CD4-positive, alpha-beta T cell (primary cell): ENCODE measurements around the gene BSCL2. TPM values are rescaled to one million over a fixed set of nuclear protein-coding genes. Genes with fewer than 3 reads are reported as not detected.

ENCODE experiments used
- ATAC-seq: fragments of 200-7000 bp; cut with Tn5 transposase; one replicate; pipeline ENCODE4 v1.10.0; 2022; ENCODE audit warnings: mild to moderate bottlenecking; ENCODE audit not compliant: poor library complexity
- CTCF ChIA-PET: fragments of 350-600 bp; sonication (Branson Sonifier 250); formaldehyde crosslinking; loops from one replicate; lab custom pipeline; 2021; ENCODE audit warnings: antibody characterized with exemption, inconsistent platforms; lab: Charles Lee
- POLR2A ChIA-PET: fragments of 350-600 bp; sonication (Branson Sonifier 250); formaldehyde crosslinking; loops from one replicate; lab custom pipeline; 2021; ENCODE audit warnings: antibody characterized with exemption, inconsistent platforms; lab: Charles Lee
- DNase-seq, 14 experiments: peaks; one replicate each; pipeline ENCODE4 v3.0.0-alpha.2; 2013 to 2020; ENCODE audit warnings: mixed read lengths in 2 of 14
- H3K27ac ChIP-seq, 2 donors: one replicate each; pipeline versions ENCODE4 v1.5.1 to v1.7.0; 2013; ENCODE audit warnings: low read length in 2 of 2, low read depth in 1 of 2, mild to moderate bottlenecking in 1 of 2
- H3K27me3 ChIP-seq, 2 experiments: 1 replicate in 1 of 2; 2 replicates in 1 of 2; pipeline versions ENCODE4 v1.6.1 to v1.7.0; 2013; ENCODE audit warnings: low read length in 2 of 2, control low read depth in 1 of 2, mild to moderate bottlenecking in 1 of 2, moderate library complexity in 1 of 2; ENCODE audit not compliant: insufficient read depth in 2 of 2, control insufficient read depth in 1 of 2
- H3K36me3 ChIP-seq: one replicate; pipeline ENCODE4 v1.6.1; 2013; ENCODE audit warnings: low read length, control low read depth; ENCODE audit not compliant: insufficient read depth
- H3K4me1 ChIP-seq: one replicate; pipeline ENCODE4 v1.6.1; 2013; ENCODE audit warnings: low read length, control low read depth; ENCODE audit not compliant: insufficient read depth
- H3K4me3 ChIP-seq: one replicate; pipeline ENCODE4 v1.5.1; 2013; ENCODE audit warnings: mild to moderate bottlenecking, low read length, moderate library complexity
- H3K9me3 ChIP-seq, 2 experiments: 1 replicate in 1 of 2; 2 replicates in 1 of 2; pipeline versions ENCODE4 v1.6.1 to v1.7.0; 2013; ENCODE audit warnings: low read length in 2 of 2, mild to moderate bottlenecking in 2 of 2, control low read depth in 1 of 2, moderate library complexity in 1 of 2; ENCODE audit not compliant: control insufficient read depth in 1 of 2, insufficient read depth in 1 of 2
- H3K27ac Mint-ChIP-seq: one replicate; pipeline ENCODE4 v1.8.0; 2020; ENCODE audit warnings: mixed read lengths
- H3K27me3 Mint-ChIP-seq: one replicate; pipeline ENCODE4 v1.8.0; 2021; ENCODE audit warnings: mixed read lengths
- H3K36me3 Mint-ChIP-seq: one replicate; pipeline ENCODE4 v1.8.0; 2021; ENCODE audit warnings: low read depth, mixed read lengths
- H3K4me1 Mint-ChIP-seq: one replicate; pipeline ENCODE4 v1.8.0; 2021; ENCODE audit warnings: low read depth, mixed read lengths
- H3K4me3 Mint-ChIP-seq: one replicate; pipeline ENCODE4 v1.8.0; 2020; ENCODE audit warnings: mild to moderate bottlenecking, mixed read lengths
- H3K9me3 Mint-ChIP-seq: one replicate; pipeline ENCODE4 v1.8.0; 2020; ENCODE audit warnings: mixed read lengths
- intact Hi-C, 2 experiments: fragments of 100-400 bp; cut with DNase I in 1 of 2; cut with micrococcal nuclease in 1 of 2; formaldehyde crosslinking; loops; one replicate each; pipeline versions ENCODE4 v1.15.1 to v1.9.0; 2023 to 2025; cut with DNase I, micrococcal nuclease
- total RNA-seq, 174 experiments: library from RNA in 2 of 174; stranded (reverse) in 2 of 174; gene quantifications; one replicate each; pipeline ENCODE4 v1.2.3 and lab custom pipeline; 2021 to 2026
- TF ChIP-seq, protein P1 (sequence below): fragments of 200-600 bp; IDR thresholded peaks from one replicate; pipeline ENCODE4 v1.8.0; 2022; ENCODE audit warnings: antibody characterized with exemption, mild to moderate bottlenecking

Gene BSCL2
- total RNA-seq, 2 experiments from 2014 or later = 17.1 to 20.0 TPM

DNA sequence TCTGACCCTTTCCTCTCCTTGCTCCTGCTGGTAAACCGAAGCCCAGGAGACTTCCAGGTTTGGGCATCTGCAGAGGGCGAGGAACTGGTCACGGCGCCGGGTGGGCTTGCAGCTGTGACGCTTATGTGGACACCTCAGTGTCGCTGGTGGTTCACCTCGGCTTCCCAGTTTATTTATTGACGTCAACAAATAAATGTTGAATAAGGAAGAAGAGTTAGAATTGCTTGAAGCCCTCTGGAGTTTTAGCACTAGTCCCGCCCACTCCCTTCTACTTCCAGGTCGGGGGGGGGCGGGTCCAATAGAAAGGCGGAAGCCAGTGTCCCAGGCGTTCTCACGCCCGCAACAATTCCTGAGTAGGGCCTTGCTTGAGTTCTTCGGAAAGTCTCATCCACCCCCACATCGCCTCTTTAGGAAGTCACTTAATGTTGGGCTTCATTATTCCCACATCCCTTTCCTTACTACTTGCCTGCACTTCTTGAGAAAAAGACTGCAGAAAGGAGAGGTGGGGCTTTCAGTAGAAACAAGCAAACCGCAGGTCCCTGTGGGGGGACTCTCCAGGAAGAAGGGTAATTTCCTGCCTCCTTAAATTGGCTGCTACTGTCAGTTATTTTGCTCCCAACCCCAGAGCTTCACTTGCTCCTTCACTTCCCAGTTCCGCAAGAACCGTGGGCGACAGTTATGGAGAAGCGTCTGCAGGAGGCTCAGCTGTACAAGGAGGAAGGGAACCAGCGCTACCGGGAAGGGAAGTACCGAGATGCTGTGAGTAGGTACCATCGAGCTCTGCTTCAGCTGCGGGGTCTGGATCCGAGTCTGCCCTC lies 21.2 kb upstream of the BSCL2 start, which contains the start of gene TTC9C:
Gene TTC9C (plus strand): TSS at position 316 of the 818 bp plus-strand sequence. CDS start 363 bp downstream, at position 679.
- H3K27ac ChIP-seq = peak within 1 kb of the TSS; percentile 93 to 97
- no peaks in the 10 kb centered on the region for H3K9me3 ChIP-seq
- H3K9me3 Mint-ChIP-seq = no peaks in the 10 kb centered on the region
- POLR2A ChIA-PET = interaction anchor here (0.6 to 7.9 kb wide), 37 partner anchors 18 to 1589 kb away, joined by 3 to 228 read pairs (median 12); partner anchors contain the start of genes B3GAT3, BSCL2, C11orf98 and CSKMT
- H3K4me1 Mint-ChIP-seq = peaks cover 69% of the 10 kb centered on the region
- H3K4me3 ChIP-seq = peak within 1 kb of the TSS; percentile 65
- peaks cover 25% of the 10 kb centered on the region for H3K36me3 ChIP-seq
- peaks cover 55% of the 10 kb centered on the region for H3K4me1 ChIP-seq
- TF ChIP-seq, protein P1, sequence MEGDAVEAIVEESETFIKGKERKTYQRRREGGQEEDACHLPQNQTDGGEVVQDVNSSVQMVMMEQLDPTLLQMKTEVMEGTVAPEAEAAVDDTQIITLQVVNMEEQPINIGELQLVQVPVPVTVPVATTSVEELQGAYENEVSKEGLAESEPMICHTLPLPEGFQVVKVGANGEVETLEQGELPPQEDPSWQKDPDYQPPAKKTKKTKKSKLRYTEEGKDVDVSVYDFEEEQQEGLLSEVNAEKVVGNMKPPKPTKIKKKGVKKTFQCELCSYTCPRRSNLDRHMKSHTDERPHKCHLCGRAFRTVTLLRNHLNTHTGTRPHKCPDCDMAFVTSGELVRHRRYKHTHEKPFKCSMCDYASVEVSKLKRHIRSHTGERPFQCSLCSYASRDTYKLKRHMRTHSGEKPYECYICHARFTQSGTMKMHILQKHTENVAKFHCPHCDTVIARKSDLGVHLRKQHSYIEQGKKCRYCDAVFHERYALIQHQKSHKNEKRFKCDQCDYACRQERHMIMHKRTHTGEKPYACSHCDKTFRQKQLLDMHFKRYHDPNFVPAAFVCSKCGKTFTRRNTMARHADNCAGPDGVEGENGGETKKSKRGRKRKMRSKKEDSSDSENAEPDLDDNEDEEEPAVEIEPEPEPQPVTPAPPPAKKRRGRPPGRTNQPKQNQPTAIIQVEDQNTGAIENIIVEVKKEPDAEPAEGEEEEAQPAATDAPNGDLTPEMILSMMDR = no peak
- CTCF ChIA-PET = interaction anchor here (0.8 to 8.3 kb wide), 6 partner anchors 11 to 153 kb away, joined by 3 to 44 read pairs (median 8); partner anchors contain the start of genes POLR2G, SLC3A2, TMEM179B and ZBTB3
- peaks cover 73% of the 10 kb centered on the region for H3K36me3 Mint-ChIP-seq
- intact Hi-C loops = loop anchor here (1.0 to 5.0 kb wide), 9 partner anchors 25 to 134 kb away; partner anchors contain the start of genes TAF6L (in 2 of the 2), NXF1 (in 1 of the 2) and ZBTB3 (in 1 of the 2)
- no peaks in the 10 kb centered on the region for H3K27me3 ChIP-seq
- DNase-seq = peak; percentile 70 to 92 (median 81)
- ATAC-seq = peak; percentile 37
- peak within 1 kb of the TSS; percentile 98 for H3K27ac Mint-ChIP-seq
- H3K4me3 Mint-ChIP-seq = peak within 1 kb of the TSS; percentile 93
- H3K27me3 Mint-ChIP-seq = no peaks in the 10 kb centered on the region

GRCh38 chr11:62727872-62728170 lies 20.6 kb upstream of the BSCL2 start:
- ATAC-seq (peak; percentile 56), DNase-seq (peak; percentile 63 to 97 (median 74))
- CTCF ChIA-PET = interaction anchor here (0.7 to 8.3 kb wide), 5 partner anchors 18 to 154 kb away, joined by 3 to 44 read pairs (median 12); partner anchors contain the start of genes SLC3A2, TMEM179B and ZBTB3
- Histone ChIP-seq H3K4me1 (peaks cover 58% of the 10 kb centered on the region), H3K9me3 (no peaks in the 10 kb centered on the region), H3K27me3 (no peaks in the 10 kb centered on the region), H3K4me3 (peak overlapping the region; percentile 65), H3K27ac (peak overlapping the region; percentile 93 to 97), H3K36me3 (peaks cover 25% of the 10 kb centered on the region)
- POLR2A ChIA-PET = interaction anchor here (0.6 to 7.9 kb wide), 50 partner anchors 9 to 1590 kb away, joined by 3 to 228 read pairs (median 6); partner anchors contain the start of genes B3GAT3, BSCL2, C11orf98 and CSKMT
- TF ChIP-seq, protein P1 = no peak
- peak overlapping the region; percentile 93 for H3K4me3 Mint-ChIP-seq
- H3K4me1 Mint-ChIP-seq = peaks cover 69% of the 10 kb centered on the region
- intact Hi-C loops = loop anchor here (1.0 to 5.0 kb wide), 11 partner anchors 19 to 135 kb away; partner anchors contain the start of genes TAF6L (in 2 of the 2), LBHD1 (in 1 of the 2), NXF1 (in 1 of the 2) and ZBTB3 (in 1 of the 2)
- peaks cover 73% of the 10 kb centered on the region for H3K36me3 Mint-ChIP-seq
- peak overlapping the region; percentile 98 for H3K27ac Mint-ChIP-seq
- H3K27me3 Mint-ChIP-seq = no peaks in the 10 kb centered on the region
- no peaks in the 10 kb centered on the region for H3K9me3 Mint-ChIP-seq

DNA sequence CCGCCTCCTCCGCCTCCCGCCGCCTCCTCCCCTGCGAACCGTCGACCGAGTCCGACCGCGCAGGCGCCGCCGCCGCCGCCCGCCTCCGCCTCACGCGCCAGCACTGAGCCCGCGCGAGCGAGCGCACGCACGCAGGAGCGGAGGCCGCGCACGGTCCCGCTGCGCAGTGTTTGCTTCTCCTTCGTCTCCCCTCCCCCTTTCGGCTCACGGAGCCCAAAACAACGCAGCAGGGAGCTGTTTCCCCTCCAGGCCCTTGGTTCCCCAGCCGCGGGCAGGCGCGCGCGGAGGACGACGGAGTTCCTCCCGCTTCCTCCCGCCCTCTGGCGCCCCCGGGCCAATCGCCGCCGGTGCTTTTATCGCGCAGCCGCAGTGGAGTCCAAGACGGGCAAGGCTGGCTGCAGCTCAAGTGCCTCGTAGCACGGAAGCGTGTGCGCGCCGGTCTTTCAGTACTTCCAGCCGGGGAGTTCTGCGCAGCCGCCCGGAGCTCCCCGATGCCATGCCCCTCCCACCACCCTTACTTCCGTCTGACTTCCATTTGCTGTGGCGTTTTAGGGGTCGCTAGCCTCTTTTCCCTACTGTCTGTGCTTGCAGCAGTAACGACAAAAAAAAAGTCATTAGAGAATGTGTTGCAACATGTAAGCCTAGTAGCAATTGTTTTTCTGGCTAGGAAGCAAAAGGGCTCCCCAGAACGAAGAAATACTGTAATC lies 20.1 kb upstream of the BSCL2 start, which contains the start of gene HNRNPUL2:
Gene HNRNPUL2 (minus strand): TSS at position 293 of the 707 bp plus-strand sequence. CDS start 301 bp downstream, outside the sequence.
- Histone ChIP-seq H3K27ac (peak within 1 kb of the TSS; percentile 93 to 97), H3K4me3 (peak within 1 kb of the TSS; percentile 65), H3K27me3 (no peaks in the 10 kb centered on the region), H3K36me3 (peaks cover 30% of the 10 kb centered on the region), H3K9me3 (no peaks in the 10 kb centered on the region), H3K4me1 (peaks cover 54% of the 10 kb centered on the region)
- Mint-ChIP-seq H3K27ac (peak within 1 kb of the TSS; percentile 98), H3K27me3 (no peaks in the 10 kb centered on the region), H3K9me3 (no peaks in the 10 kb centered on the region), H3K4me3 (peak within 1 kb of the TSS; percentile 93), H3K4me1 (peaks cover 72% of the 10 kb centered on the region), H3K36me3 (peaks cover 76% of the 10 kb centered on the region)
- POLR2A ChIA-PET = interaction anchor here (0.6 to 7.9 kb wide), 51 partner anchors 8 to 1590 kb away, joined by 3 to 228 read pairs (median 6); partner anchors contain the start of genes B3GAT3, BSCL2, C11orf98 and CSKMT
- DNase-seq = peak; percentile 96 to 100 (median 98)
- ATAC-seq = peak; percentile 80
- TF ChIP-seq, protein P1 = no peak
- CTCF ChIA-PET = interaction anchor here (0.5 to 8.3 kb wide), 6 partner anchors 18 to 154 kb away, joined by 3 to 44 read pairs (median 8); partner anchors contain the start of genes SLC3A2, TMEM179B and ZBTB3
- intact Hi-C loops = loop anchor here in 1 of 2 experiments (1.0 to 5.0 kb wide), 4 partner anchors 18 to 115 kb away; partner anchors contain the start of genes LBHD1 and TAF6L
